Lung (tissue), 12 donors: Measurements from ENCODE around the gene PLXND1. TPM values are rescaled to one million over a fixed set of nuclear protein-coding genes. Genes with fewer than 3 reads are reported as not detected.

Experiments used
- ATAC-seq: fragments of 200-7000 bp; cut with Tn5 transposase; one replicate; pipeline ENCODE4 v1.9.1; 2020; ENCODE audit warnings: moderate number of reproducible peaks; ENCODE audit not compliant: insufficient read depth, low FRiP score
- DNase-seq, 3 donors: peaks; one replicate each; pipeline ENCODE4 v3.0.0-alpha.2; 2013 to 2017
- H3K27ac ChIP-seq, 2 donors: one replicate each; pipeline ENCODE4 v1.5.1; 2013; ENCODE audit warnings: mild to moderate bottlenecking in 2 of 2, moderate library complexity in 2 of 2, control low read depth in 1 of 2, inconsistent platforms in 1 of 2, low read depth in 1 of 2, low read length in 1 of 2
- H3K27me3 ChIP-seq, 3 donors: one replicate each; pipeline ENCODE4 v1.5.1; 2013; ENCODE audit warnings: low read length in 2 of 3; ENCODE audit not compliant: control insufficient read depth in 3 of 3, insufficient read depth in 3 of 3
- H3K36me3 ChIP-seq, 4 donors: one replicate each; pipeline ENCODE4 v1.5.1; 2013; ENCODE audit warnings: low read length in 4 of 4, mild to moderate bottlenecking in 1 of 4, moderate library complexity in 1 of 4; ENCODE audit not compliant: control insufficient read depth in 4 of 4, insufficient read depth in 4 of 4
- H3K4me1 ChIP-seq, 5 donors: one replicate each; pipeline ENCODE4 v1.5.1; 2013; ENCODE audit warnings: low read length in 5 of 5, mild to moderate bottlenecking in 2 of 5, moderate library complexity in 1 of 5; ENCODE audit not compliant: control insufficient read depth in 5 of 5, insufficient read depth in 5 of 5
- H3K4me3 ChIP-seq: one replicate; pipeline ENCODE4 v1.5.1; 2013; ENCODE audit warnings: mild to moderate bottlenecking, control low read depth, moderate library complexity
- H3K9ac ChIP-seq, 2 donors: one replicate each; pipeline ENCODE4 v1.5.1; 2013; ENCODE audit warnings: low read length in 2 of 2, control low read depth in 1 of 2; ENCODE audit not compliant: insufficient read depth in 1 of 2
- H3K9me3 ChIP-seq, 4 donors: one replicate each; pipeline ENCODE4 v1.5.1; 2013; ENCODE audit warnings: low read length in 3 of 4, mild to moderate bottlenecking in 1 of 4, moderate library complexity in 1 of 4; ENCODE audit not compliant: control insufficient read depth in 4 of 4, insufficient read depth in 3 of 4
- WGBS, 2 donors: extraction: QIAGEN DNeasy Blood & Tissue Kit; methylation state at CpG; one replicate each; pipeline ENCODE4 v1.1.7; 2013; 5-methylcytosine and 5-hydroxymethylcytosine counted together
- polyA plus RNA-seq, 2 donors: library from polyadenylated mRNA; stranded (reverse); fragments of 200-250 nt; gene quantifications; one replicate each; pipeline ENCODE4 v1.2.1, GENCODE V29; 2013
- total RNA-seq, 2 donors: library from RNA; depleted of rRNA in 1 of 2; stranded (reverse); fragments of >200 nt in 1 of 2; gene quantifications; one replicate each; pipeline ENCODE4 v1.2.1, GENCODE V29; 2014 to 2021
- TF ChIP-seq, protein P1 (sequence below): IDR thresholded peaks from 2 replicates; pipeline ENCODE4 v1.5.1; 2012; ENCODE audit warnings: mild to moderate bottlenecking; ENCODE audit errors: control extremely low read depth, extremely low read depth
- donor health status: control.
- donor health status: control.
- donor health status: Bipolar disorder and iron deficiency.
- donor health status: healthy.
- donor health status: DM: yes; HTN: yes; CAD: no.

The PLXND1 gene
- total and polyA plus RNA-seq, 4 donors: 128 to 233 (median 180) TPM

- Histone ChIP-seq H3K27me3 (no peaks in the 10 kb centered on the region), H3K9me3 (peaks cover 0 to 7% (median under 1%) of the 10 kb centered on the region in 4 donors), H3K4me3 (no peak overlapping the region), H3K36me3 (no peaks in the 10 kb centered on the region), H3K4me1 (peaks cover 0 to 4% (median 0%) of the 10 kb centered on the region in 5 donors), H3K9ac (no peak overlapping the region), H3K27ac (no peak overlapping the region)
- 87 to 89% methylated on average over 3 of the region's 3 CpGs for WGBS, 2 donors
- DNase-seq (no peak), ATAC-seq (no peak)
- TF ChIP-seq, protein P1, sequence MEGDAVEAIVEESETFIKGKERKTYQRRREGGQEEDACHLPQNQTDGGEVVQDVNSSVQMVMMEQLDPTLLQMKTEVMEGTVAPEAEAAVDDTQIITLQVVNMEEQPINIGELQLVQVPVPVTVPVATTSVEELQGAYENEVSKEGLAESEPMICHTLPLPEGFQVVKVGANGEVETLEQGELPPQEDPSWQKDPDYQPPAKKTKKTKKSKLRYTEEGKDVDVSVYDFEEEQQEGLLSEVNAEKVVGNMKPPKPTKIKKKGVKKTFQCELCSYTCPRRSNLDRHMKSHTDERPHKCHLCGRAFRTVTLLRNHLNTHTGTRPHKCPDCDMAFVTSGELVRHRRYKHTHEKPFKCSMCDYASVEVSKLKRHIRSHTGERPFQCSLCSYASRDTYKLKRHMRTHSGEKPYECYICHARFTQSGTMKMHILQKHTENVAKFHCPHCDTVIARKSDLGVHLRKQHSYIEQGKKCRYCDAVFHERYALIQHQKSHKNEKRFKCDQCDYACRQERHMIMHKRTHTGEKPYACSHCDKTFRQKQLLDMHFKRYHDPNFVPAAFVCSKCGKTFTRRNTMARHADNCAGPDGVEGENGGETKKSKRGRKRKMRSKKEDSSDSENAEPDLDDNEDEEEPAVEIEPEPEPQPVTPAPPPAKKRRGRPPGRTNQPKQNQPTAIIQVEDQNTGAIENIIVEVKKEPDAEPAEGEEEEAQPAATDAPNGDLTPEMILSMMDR: no peak
Measured at GRCh38 chr3:129638481-129638880, 32.0 kb upstream of the PLXND1 start.

DNA sequence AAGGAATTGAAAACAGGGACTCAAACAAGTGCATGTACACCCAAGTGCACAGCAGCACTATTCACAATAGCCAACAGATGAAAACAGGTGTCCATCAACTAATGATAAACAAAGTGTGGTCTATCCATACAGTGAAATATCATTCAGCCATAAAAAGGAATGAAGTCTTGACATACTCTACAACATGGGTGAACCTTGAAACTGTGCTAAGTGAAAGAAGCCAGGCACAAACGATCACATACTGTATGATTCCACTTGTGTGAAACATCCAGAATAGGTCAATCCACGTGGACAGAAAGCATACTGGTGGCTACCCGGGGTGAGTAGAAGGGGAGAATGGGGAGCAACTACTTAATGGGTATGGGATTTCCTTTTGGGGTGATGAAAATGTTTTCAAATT, 29.6 kb upstream of the PLXND1 start:
- Histone ChIP-seq H3K36me3 (no peaks in the 10 kb centered on the region), H3K27ac (no peak overlapping the region), H3K27me3 (no peaks in the 10 kb centered on the region), H3K9me3 (peaks cover 0 to 7% (median under 1%) of the 10 kb centered on the region in 4 donors), H3K4me3 (no peak overlapping the region), H3K4me1 (peaks cover 0 to 4% (median 0%) of the 10 kb centered on the region in 5 donors), H3K9ac (no peak overlapping the region)
- ATAC-seq (no peak), DNase-seq (no peak)
- TF ChIP-seq, protein P1: no peak
- 89 to 93% methylated on average over 3 of the region's 3 CpGs for WGBS, 2 donors

GRCh38 chr3:129635656-129636055, 29.2 kb upstream of the PLXND1 start:
- Histone ChIP-seq H3K36me3 (no peaks in the 10 kb centered on the region), H3K27me3 (no peaks in the 10 kb centered on the region), H3K9ac (no peak overlapping the region), H3K27ac (no peak overlapping the region), H3K9me3 (peaks cover 0 to 7% (median under 1%) of the 10 kb centered on the region in 4 donors), H3K4me3 (no peak overlapping the region), H3K4me1 (peaks cover 0 to 4% (median 0%) of the 10 kb centered on the region in 5 donors)
- DNase-seq: no peak
- 96 to 98% methylated on average over 4 of the region's 4 CpGs for WGBS, 2 donors
- TF ChIP-seq, protein P1: no peak
- ATAC-seq: no peak
